Left cardiac atrium (tissue), 2 donors: ENCODE measurements around the gene OXCT2. TPM values are rescaled to one million over a fixed set of nuclear protein-coding genes. Genes with fewer than 3 reads are reported as not detected.

ENCODE experiments used
- total RNA-seq, 2 donors: library from RNA; stranded (reverse); fragmentation: NEBNext Ultra II Directional; extraction: Animal tissue kit (Norgen Biotek cat#: 25700); gene quantifications; one replicate each; pipeline ENCODE4 v1.2.1, GENCODE V29; 2021
- donor health status: DM: no; HTN: yes; CAD: no; lungs with severe emphysema.
- donor health status: DM: yes; HTN: yes; CAD: no.

The OXCT2 gene
- total RNA-seq, 2 donors from 2014 or later, result 4.7 to 16.2 TPM

Other genes with a start within 250 kb of the OXCT2 start
- gene PABPC4, start 194.6 kb downstream of the OXCT2 start, total RNA-seq, result 100 to 1,000 TPM; 206 to 343 TPM
- 10 to 100 TPM; 19.1 to 40.0 TPM for gene HEYL, start 131.7 kb downstream of the OXCT2 start, total RNA-seq
- gene NT5C1A, start 99.2 kb downstream of the OXCT2 start, total RNA-seq, result 10 to 100 TPM; 10.6 to 22.8 TPM
- 1 to 10 TPM in 1 of 2 donors, under 1 TPM in 1; 0.58 to 2.6 TPM for gene HPCAL4, start 79.9 kb downstream of the OXCT2 start, total RNA-seq
- gene PPIE, start 32.5 kb downstream of the OXCT2 start, total RNA-seq, result 10 to 100 TPM; 26.4 to 30.8 TPM
- gene BMP8B, start 17.5 kb upstream of the OXCT2 start, total RNA-seq, result under 1 TPM; 0.44 to 0.59 TPM
- gene TRIT1, start 112.2 kb upstream of the OXCT2 start, total RNA-seq, result 10 to 100 TPM; 13.0 to 20.5 TPM
- under 1 TPM; 0.76 to 0.77 TPM for gene MYCL, start 130.6 kb upstream of the OXCT2 start, total RNA-seq
- gene MFSD2A, start 183.8 kb upstream of the OXCT2 start, total RNA-seq, result 1 to 10 TPM; 3.7 to 3.8 TPM